NB4 (cell line): ENCODE measurements around the gene BTBD2.

Source experiments
- DNase-seq: peaks from one replicate; pipeline ENCODE4 v3.0.0; 2010; ENCODE audit warnings: low read depth
- H3K4me3 ChIP-seq: one replicate; pipeline ENCODE4 v1.5.1; 2011; ENCODE audit warnings: mild to moderate bottlenecking, low read depth, low read length, moderate library complexity
- CTCF ChIP-seq: IDR thresholded peaks from one replicate; pipeline ENCODE4 v1.5.1; 2012; ENCODE audit warnings: low read depth, low read length
- MAX ChIP-seq: IDR thresholded peaks from 2 replicates; pipeline ENCODE4 v1.6.1; 2011; ENCODE audit warnings: low read depth, low read length
- MYC ChIP-seq: IDR thresholded peaks from 2 replicates; pipeline ENCODE4 v1.6.1; 2011; ENCODE audit warnings: low read depth, low read length
- POLR2A ChIP-seq: IDR thresholded peaks from 2 replicates; pipeline ENCODE4 v1.6.1; 2011; ENCODE audit warnings: mild to moderate bottlenecking; ENCODE audit not compliant: insufficient read length; ENCODE audit errors: extremely low read depth

Gene BTBD2

DNA sequence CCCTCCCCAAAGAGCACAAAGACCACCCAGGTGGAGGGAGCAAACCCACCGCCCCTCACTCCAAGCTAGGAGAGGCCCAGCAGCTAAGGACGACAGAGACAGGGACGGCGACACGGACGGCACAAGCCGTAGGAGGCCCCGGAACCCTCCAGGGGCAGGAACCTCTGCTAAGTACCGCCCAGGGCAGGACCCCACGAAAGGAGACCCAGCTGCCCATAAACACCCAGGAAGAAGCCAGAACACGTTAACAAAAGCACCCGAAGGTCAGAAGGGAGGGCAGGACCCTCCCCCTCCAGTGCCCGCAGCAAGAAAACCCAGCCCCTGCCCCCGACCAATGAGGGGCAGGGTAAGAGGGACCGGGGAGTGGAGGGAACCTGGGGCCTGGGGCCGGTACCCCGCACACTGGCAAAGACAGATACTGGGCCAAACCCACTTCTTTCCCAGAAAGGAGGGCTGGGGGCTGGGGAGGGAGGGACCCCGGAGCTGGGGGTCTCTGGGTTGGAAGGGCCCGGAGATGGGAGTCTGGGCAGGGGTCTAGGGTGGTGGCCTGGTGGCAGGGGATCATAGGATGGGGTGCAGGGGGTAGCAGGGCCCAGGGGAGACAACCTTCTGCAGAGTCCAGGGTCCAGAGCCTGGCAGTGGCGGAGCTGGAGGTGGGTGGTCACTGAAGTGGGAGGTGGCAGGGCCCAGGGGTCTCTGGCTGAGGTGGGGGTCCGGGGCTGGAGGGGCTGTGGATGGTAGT lies 2.4 kb downstream of the BTBD2 start:
- H3K4me3 ChIP-seq = no peak overlapping the region
- no peak for DNase-seq
- TF ChIP-seq MYC (no peak), CTCF (no peak), POLR2A (no peak), MAX (no peak)

DNA sequence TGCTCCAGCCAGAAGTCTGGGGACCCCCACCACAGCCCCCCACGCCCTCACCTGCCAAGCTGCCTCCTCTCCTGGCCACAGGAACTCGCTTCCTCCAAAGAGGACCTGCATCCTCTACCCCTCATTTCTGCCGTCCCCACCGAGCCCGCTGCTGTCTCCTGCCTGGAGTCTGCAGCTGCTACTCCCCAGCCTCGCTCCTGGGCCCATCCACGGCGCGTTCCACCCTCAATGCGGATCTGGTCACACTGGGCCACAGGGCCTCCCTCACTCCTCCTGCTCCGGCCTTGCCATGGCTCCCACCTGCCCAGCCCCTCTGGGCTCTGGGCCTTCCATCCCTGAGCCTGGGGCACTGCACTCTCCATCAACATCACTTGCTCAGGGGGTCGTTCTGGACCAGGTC lies 4.3 kb downstream of the BTBD2 start:
- no peak for DNase-seq
- no peak for TF ChIP-seq MYC
- no peak for TF ChIP-seq MAX
- no peak for TF ChIP-seq CTCF
- TF ChIP-seq POLR2A = no peak
- H3K4me3 ChIP-seq = no peak overlapping the region

DNA sequence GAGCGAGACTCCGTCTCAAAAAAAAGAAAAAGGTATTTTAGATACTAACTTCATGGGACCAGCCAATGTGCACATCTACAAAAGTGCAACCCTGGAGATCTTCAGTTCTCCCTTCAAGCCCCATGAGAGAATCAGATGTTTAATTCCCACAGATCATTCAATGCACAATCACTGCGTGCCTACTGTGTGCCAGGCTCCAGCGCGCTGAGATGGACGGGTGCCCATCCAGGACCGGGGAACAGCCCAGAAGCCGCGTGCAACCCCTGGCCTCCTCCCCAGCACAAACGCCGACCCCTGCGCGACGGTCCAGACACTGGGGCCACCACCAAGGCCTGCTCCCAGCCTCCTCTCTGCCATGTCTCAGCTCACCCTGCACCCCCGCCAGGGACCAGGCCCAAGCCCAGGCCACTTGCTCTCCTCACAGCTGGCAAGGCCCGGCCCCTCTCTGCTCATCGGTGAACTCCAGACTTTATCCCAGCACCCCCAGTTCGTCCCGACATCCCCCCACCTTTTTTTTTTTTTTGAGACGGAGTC lies 5.3 kb downstream of the BTBD2 start:
- DNase-seq = no peak
- no peak for TF ChIP-seq CTCF
- no peak for TF ChIP-seq MAX
- TF ChIP-seq POLR2A = no peak
- no peak overlapping the region for H3K4me3 ChIP-seq

DNA sequence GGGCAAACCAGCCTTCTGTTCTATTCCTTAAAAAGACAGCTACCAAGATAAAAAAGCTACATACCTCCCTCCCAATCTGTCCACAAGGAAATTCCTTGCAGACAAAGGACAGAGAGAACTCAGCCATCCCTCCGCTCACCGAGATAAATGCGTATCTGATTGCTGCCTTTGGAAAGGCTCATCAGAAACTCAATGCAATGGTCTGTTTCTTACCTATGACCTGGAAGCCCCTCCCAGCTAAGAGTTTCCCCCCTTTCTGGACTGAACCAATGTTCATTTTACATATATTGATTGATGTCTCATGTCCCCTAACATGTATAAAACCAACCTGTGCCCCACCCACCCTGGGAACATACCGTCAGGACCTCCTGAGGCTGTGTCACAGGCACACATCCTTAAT lies 11.6 kb downstream of the BTBD2 start:
- no peak for DNase-seq
- no peak for TF ChIP-seq POLR2A
- no peak for TF ChIP-seq MYC
- TF ChIP-seq MAX = no peak
- TF ChIP-seq CTCF = no peak
- H3K4me3 ChIP-seq = no peak overlapping the region

DNA sequence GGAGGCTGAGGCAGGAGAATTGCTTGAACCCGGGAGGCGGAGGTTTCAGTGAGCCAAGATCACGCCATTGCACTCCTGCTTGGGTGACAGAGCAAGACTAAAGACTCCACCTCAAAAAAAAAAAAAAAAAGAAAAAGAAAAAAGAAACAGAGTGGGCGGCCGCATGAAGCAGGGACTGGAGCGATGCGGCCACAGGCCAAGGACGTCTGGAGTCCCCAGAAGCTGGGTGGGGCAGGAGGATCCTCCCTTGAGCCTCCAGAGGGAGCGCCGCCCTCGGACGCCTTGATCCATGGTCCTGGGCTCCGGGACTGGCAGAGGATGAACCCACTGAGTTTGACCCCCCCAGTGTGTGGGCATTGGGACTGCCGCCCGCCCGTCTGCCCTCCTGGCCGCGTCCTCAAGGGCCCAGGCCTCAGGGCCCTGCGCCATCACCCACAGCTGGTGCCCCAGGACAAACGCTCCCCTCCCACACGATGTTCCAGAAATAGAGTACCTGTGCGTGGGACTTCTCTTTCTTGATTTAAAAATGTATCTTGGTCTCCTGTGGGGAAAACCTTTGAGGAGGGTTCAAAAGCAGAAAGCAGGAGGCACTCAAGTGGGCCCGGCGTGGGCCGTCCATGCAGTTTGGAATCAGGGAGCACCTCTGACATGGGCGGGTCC lies 15.5 kb downstream of the BTBD2 start:
- TF ChIP-seq POLR2A (no peak), MAX (no peak), CTCF (no peak), MYC (no peak)
- no peak for DNase-seq
- no peak overlapping the region for H3K4me3 ChIP-seq
